Kidney (tissue), 14 donors: ENCODE data around the gene CTXND1. TPM values are rescaled to one million over a fixed set of nuclear protein-coding genes. Genes with fewer than 3 reads are reported as not detected.

ENCODE experiments used
- DNase-seq, 5 donors: peaks; one replicate each; pipeline ENCODE4 v3.0.0-alpha.2; 2013 to 2020
- FAIRE-seq: peaks from 2 replicates; lab custom pipeline; 2012; peaks lifted over from hg19 to GRCh38; lab: Jason Lieb, UNC
- H3K27ac ChIP-seq, 2 donors: one replicate each; pipeline ENCODE4 v1.7.0; 2013; ENCODE audit warnings: low read depth in 2 of 2, low read length in 2 of 2, inconsistent platforms in 1 of 2
- H3K27me3 ChIP-seq: one replicate; pipeline ENCODE4 v1.7.1; 2013; ENCODE audit warnings: low read length, inconsistent platforms; ENCODE audit not compliant: control insufficient read depth, insufficient read depth
- H3K36me3 ChIP-seq, 3 donors: one replicate each; pipeline versions ENCODE4 v1.7.0 to v1.7.1; 2013; ENCODE audit warnings: low read length in 3 of 3, control low read depth in 1 of 3, inconsistent platforms in 1 of 3; ENCODE audit not compliant: insufficient read depth in 3 of 3, control insufficient read depth in 2 of 3
- H3K4me1 ChIP-seq, 3 donors: one replicate each; pipeline versions ENCODE4 v1.7.0 to v1.7.1; 2013; ENCODE audit warnings: low read length in 3 of 3, inconsistent platforms in 1 of 3, low read depth in 1 of 3; ENCODE audit not compliant: control insufficient read depth in 2 of 3, insufficient read depth in 2 of 3
- H3K4me3 ChIP-seq, 3 donors: one replicate each; pipeline versions ENCODE4 v1.7.0 to v1.8.1; 2013; ENCODE audit warnings: low read length in 3 of 3, control low read depth in 1 of 3, inconsistent platforms in 1 of 3
- H3K9ac ChIP-seq, 3 donors: one replicate each; pipeline versions ENCODE4 v1.7.0 to v1.7.1; 2013; ENCODE audit warnings: low read length in 3 of 3, control low read depth in 1 of 3, inconsistent platforms in 1 of 3
- H3K9me3 ChIP-seq, 3 donors: one replicate each; pipeline versions ENCODE4 v1.7.0 to v1.7.1; 2013; ENCODE audit warnings: low read length in 3 of 3, control low read depth in 1 of 3, inconsistent platforms in 1 of 3; ENCODE audit not compliant: control insufficient read depth in 2 of 3, insufficient read depth in 1 of 3
- CTCF ChIP-seq: IDR thresholded peaks from 3 replicates; pipeline ENCODE4 v1.5.1; 2012; ENCODE audit warnings: mild to moderate bottlenecking, moderate library complexity, borderline replicate concordance; ENCODE audit not compliant: insufficient read depth; ENCODE audit errors: extremely low read depth
- intact Hi-C: fragments of 100-400 bp; cut with DNase I; formaldehyde crosslinking; loops from one replicate; pipeline ENCODE4 v1.11.1; 2022
- polyA plus RNA-seq: library from polyadenylated mRNA; stranded (reverse); fragments of 350-450 nt; fragmentation: Illumina TruSeq; extraction: RNeasy Lipid Tissue Mini Kit (QIAGEN cat#74804); gene quantifications from one replicate; pipeline ENCODE4 v1.2.3, GENCODE V29; 2014; ENCODE audit warnings: low read depth, low replicate concordance; ENCODE audit not compliant: insufficient read depth
- total RNA-seq: library from RNA; stranded (reverse); fragmentation: NEBNext Ultra II Directional; extraction: Animal tissue kit (Norgen Biotek cat#: 25700); gene quantifications from one replicate; pipeline ENCODE4 v1.2.1, GENCODE V29; 2021
- donor health status: control.
- donor health status: control.
- donor health status: control.
- donor health status: control.
- donor health status: control.
- donor health status: DM: yes; HTN: yes; CAD: no.
- donor health status: Normal renal cell carcinoma (clear cell type).

CTXND1 gene
- total and polyA plus RNA-seq, 2 donors from 2014 or later = 2.2 to 2.8 TPM

GRCh38 chr15:80285379-80285778 is 33.4 kb upstream of the CTXND1 start:
- DNase-seq = no peak
- no peaks in the 10 kb centered on the region for H3K4me1 ChIP-seq
- H3K27ac ChIP-seq = no peak overlapping the region
- H3K4me3 ChIP-seq = no peak overlapping the region
- no peak overlapping the region for H3K9ac ChIP-seq
- FAIRE-seq = no peak
- no peaks in the 10 kb centered on the region for H3K36me3 ChIP-seq
- no peaks in the 10 kb centered on the region for H3K27me3 ChIP-seq
- intact Hi-C loops = no loop called here
- no peak for TF ChIP-seq CTCF
- no peaks in the 10 kb centered on the region for H3K9me3 ChIP-seq

GRCh38 chr15:80283531-80283930 is 31.5 kb upstream of the CTXND1 start:
- Histone ChIP-seq H3K27ac (no peak overlapping the region), H3K4me1 (no peaks in the 10 kb centered on the region), H3K9me3 (no peaks in the 10 kb centered on the region), H3K9ac (no peak overlapping the region), H3K4me3 (no peak overlapping the region), H3K27me3 (no peaks in the 10 kb centered on the region), H3K36me3 (no peaks in the 10 kb centered on the region)
- TF ChIP-seq CTCF = no peak
- FAIRE-seq = no peak
- intact Hi-C loops = no loop called here
- no peak for DNase-seq

- no peak for FAIRE-seq
- TF ChIP-seq CTCF = no peak
Measured at GRCh38 chr15:80277147-80277546, 25.1 kb upstream of the CTXND1 start.

GRCh38 chr15:80275961-80276360 is 23.9 kb upstream of the CTXND1 start:
- Histone ChIP-seq H3K36me3 (no peaks in the 10 kb centered on the region), H3K9ac (no peak overlapping the region), H3K4me3 (no peak overlapping the region), H3K27ac (no peak overlapping the region), H3K9me3 (peaks cover 0 to 5% (median 0%) of the 10 kb centered on the region in 3 donors), H3K27me3 (no peaks in the 10 kb centered on the region), H3K4me1 (no peaks in the 10 kb centered on the region)
- no peak for TF ChIP-seq CTCF
- FAIRE-seq (no peak), DNase-seq (no peak)
- intact Hi-C loops = no loop called here

More at GRCh38 chr15:80277147-80277546, 25.1 kb upstream of the CTXND1 start:
- H3K4me1 ChIP-seq = no peaks in the 10 kb centered on the region
- H3K9me3 ChIP-seq = peaks cover 0 to 5% (median 0%) of the 10 kb centered on the region in 3 donors
- H3K4me3 ChIP-seq = no peak overlapping the region
- no peak overlapping the region for H3K9ac ChIP-seq
- no peaks in the 10 kb centered on the region for H3K36me3 ChIP-seq
- no peak overlapping the region for H3K27ac ChIP-seq
- intact Hi-C loops = no loop called here
- H3K27me3 ChIP-seq = no peaks in the 10 kb centered on the region
- DNase-seq = no peak
